HG02970 (cell line): ENCODE data around the gene MYL10.
"Not testable (repeated sequence)": the region's sequence is repeated elsewhere in the genome, so short reads cannot be mapped to it uniquely, and the experiment has no call there.

ENCODE experiments used
- ATAC-seq: cut with Tn5 transposase; IDR thresholded peaks from one replicate; pipeline ENCODE4 v1.9.1; 2021; ENCODE audit warnings: mild to moderate bottlenecking, moderate library complexity, moderate number of reproducible peaks; ENCODE audit not compliant: unreplicated experiment, low FRiP score

Gene MYL10

GRCh38 chr7:101620991-101621390, 8.1 kb downstream of the MYL10 start:
- no peak for ATAC-seq

GRCh38 chr7:101620395-101620794, 8.7 kb downstream of the MYL10 start:
- ATAC-seq = no peak

- ATAC-seq = no peak
These were observed 10.2 kb downstream of the MYL10 start for GRCh38 chr7:101618916-101619315.

- no peak for ATAC-seq
These were observed 10.8 kb downstream of the MYL10 start for GRCh38 chr7:101618207-101618839.

GRCh38 chr7:101617451-101618206, 11.5 kb downstream of the MYL10 start:
- no peak for ATAC-seq

- no peak for ATAC-seq
These were observed 13.7 kb downstream of the MYL10 start for GRCh38 chr7:101615446-101615845.

GRCh38 chr7:101614939-101615302, 14.2 kb downstream of the MYL10 start:
- ATAC-seq = no peak

- ATAC-seq = no peak
These were observed 14.8 kb downstream of the MYL10 start for GRCh38 chr7:101614098-101614938.

GRCh38 chr7:101612885-101613515, 16.1 kb downstream of the MYL10 start:
- ATAC-seq = no peak

GRCh38 chr7:101608772-101609713, 20.1 kb downstream of the MYL10 start:
- no peak for ATAC-seq

- no peak for ATAC-seq
These were observed 22.6 kb downstream of the MYL10 start for GRCh38 chr7:101606498-101606923.

GRCh38 chr7:101605611-101606497, 23.2 kb downstream of the MYL10 start:
- no peak for ATAC-seq

- not testable (repeated sequence) for ATAC-seq
These were observed 24.2 kb downstream of the MYL10 start for GRCh38 chr7:101604934-101605332.

- ATAC-seq = no peak
These were observed 24.7 kb downstream of the MYL10 start for GRCh38 chr7:101604331-101604933.

GRCh38 chr7:101602484-101603241, 26.4 kb downstream of the MYL10 start:
- ATAC-seq = no peak

- ATAC-seq = no peak
These were observed 27.0 kb downstream of the MYL10 start for GRCh38 chr7:101602082-101602481.

GRCh38 chr7:101599787-101600186, 29.3 kb downstream of the MYL10 start:
- no peak for ATAC-seq
